IMR-90 (cell line): ENCODE measurements around the gene NT5C1A. TPM values are rescaled to one million over a fixed set of nuclear protein-coding genes. Genes with fewer than 3 reads are reported as not detected.

Source experiments
- ATAC-seq: fragments of 200-7000 bp; cut with Tn5 transposase; 2 replicates; pipeline ENCODE4 v1.9.1; 2020; ENCODE audit warnings: low read depth, mild to moderate bottlenecking, moderate library complexity
- BruUV-seq: library from RNA; stranded (reverse); fragments of 400-500 nt; replicated peaks from 2 replicates; lab custom pipeline; 2021; lab: Mats Ljungman, UMichigan
- CTCF ChIA-PET: fragments of 300-600 bp; formaldehyde crosslinking; extraction: SDS; loops from one replicate; lab custom pipeline; 2021; ENCODE audit warnings: antibody characterized with exemption; lab: Yijun Ruan, JAX
- POLR2A ChIA-PET: fragments of 300-600 bp; sonication (Branson Sonifier 250); formaldehyde crosslinking; loops from one replicate; lab custom pipeline; 2022; ENCODE audit warnings: antibody characterized with exemption; ENCODE audit not compliant: unreplicated experiment; lab: Charles Lee
- DNase-seq: peaks from one replicate; pipeline ENCODE4 v3.0.0; 2013
- H2AFZ ChIP-seq: replicated peaks from 2 replicates; pipeline ENCODE3; 2013; ENCODE audit warnings: low read length, mild to moderate bottlenecking; ENCODE audit not compliant: poor library complexity
- H2AK5ac ChIP-seq: 2 replicates; pipeline ENCODE4 v1.6.1; 2013; ENCODE audit warnings: low read depth, low read length, inconsistent platforms
- H2AK9ac ChIP-seq: replicated peaks from 2 replicates; pipeline ENCODE3; 2013; ENCODE audit warnings: mild to moderate bottlenecking, low read depth, low read length, moderate library complexity; ENCODE audit not compliant: poor library complexity
- H2BK120ac ChIP-seq: 2 replicates; pipeline ENCODE4 v1.6.1; 2013; ENCODE audit warnings: low read depth, low read length, inconsistent platforms
- H2BK15ac ChIP-seq: 3 replicates; pipeline ENCODE4 v1.6.1; 2013; ENCODE audit warnings: low read depth, low read length, inconsistent platforms
- H2BK20ac ChIP-seq: 2 replicates; pipeline ENCODE4 v1.6.1; 2013; ENCODE audit warnings: low read depth, mild to moderate bottlenecking, inconsistent platforms, low read length, moderate library complexity
- H2BK5ac ChIP-seq: 2 replicates; pipeline ENCODE4 v1.6.1; 2013; ENCODE audit warnings: mild to moderate bottlenecking, low read depth, low read length, inconsistent platforms; ENCODE audit not compliant: poor library complexity, severe bottlenecking
- H3K14ac ChIP-seq: replicated peaks from 2 replicates; pipeline ENCODE4 v1.6.1; 2013; ENCODE audit warnings: low read depth, low read length, inconsistent platforms
- H3K18ac ChIP-seq: 2 replicates; pipeline ENCODE4 v1.6.1; 2013; ENCODE audit warnings: low read depth, low read length, control low read depth
- H3K23ac ChIP-seq: 2 replicates; pipeline ENCODE4 v1.6.1; 2013; ENCODE audit warnings: low read depth, low read length, inconsistent platforms
- H3K27ac ChIP-seq: 2 replicates; pipeline ENCODE4 v1.5.1; 2013; ENCODE audit warnings: mild to moderate bottlenecking, control low read depth, low read length; ENCODE audit not compliant: insufficient read depth
- H3K27me3 ChIP-seq: 2 replicates; pipeline ENCODE4 v1.6.1; 2013; ENCODE audit warnings: low read length; ENCODE audit not compliant: control insufficient read depth, insufficient read depth
- H3K36me3 ChIP-seq: 2 replicates; pipeline ENCODE4 v1.6.1; 2013; ENCODE audit warnings: low read length, mixed read lengths; ENCODE audit not compliant: control insufficient read depth, insufficient read depth
- H3K4ac ChIP-seq: 2 replicates; pipeline ENCODE4 v1.6.1; 2013; ENCODE audit warnings: low read depth, low read length, inconsistent platforms
- H3K4me1 ChIP-seq: 2 replicates; pipeline ENCODE4 v1.6.1; 2013; ENCODE audit warnings: low read length, mixed read lengths; ENCODE audit not compliant: control insufficient read depth, insufficient read depth
- H3K4me2 ChIP-seq: 2 replicates; pipeline ENCODE4 v1.6.1; 2013; ENCODE audit warnings: low read depth, mild to moderate bottlenecking, control low read depth, low read length, moderate library complexity
- H3K4me3 ChIP-seq: 2 replicates; pipeline ENCODE4 v1.5.1; 2013; ENCODE audit warnings: low read depth, mild to moderate bottlenecking, control low read depth, low read length, moderate library complexity; ENCODE audit not compliant: insufficient read depth
- H3K56ac ChIP-seq: 2 replicates; pipeline ENCODE4 v1.6.1; 2013; ENCODE audit warnings: low read length, inconsistent platforms; ENCODE audit not compliant: insufficient read depth; ENCODE audit errors: extremely low read depth
- H3K79me1 ChIP-seq, 2 experiments: 2 replicates each; pipeline ENCODE4 v1.6.1; 2013; ENCODE audit warnings: low read length in 2 of 2, inconsistent platforms in 1 of 2, low read depth in 1 of 2
- H3K9ac ChIP-seq: 2 replicates; pipeline ENCODE4 v1.6.1; 2013; ENCODE audit warnings: low read depth, low read length, control low read depth
- H3K9me1 ChIP-seq: 2 replicates; pipeline ENCODE4 v1.6.1; 2013; ENCODE audit warnings: low read length, inconsistent platforms; ENCODE audit not compliant: insufficient read depth
- H3K9me3 ChIP-seq: 2 replicates; pipeline ENCODE4 v1.6.1; 2013; ENCODE audit warnings: low read length; ENCODE audit not compliant: control insufficient read depth, insufficient read depth
- H4K20me1 ChIP-seq: 2 replicates; pipeline ENCODE4 v1.6.1; 2013; ENCODE audit warnings: low read length, inconsistent platforms; ENCODE audit not compliant: insufficient read depth
- H4K5ac ChIP-seq: 2 replicates; pipeline ENCODE4 v1.6.1; 2013; ENCODE audit warnings: mild to moderate bottlenecking, low read depth, low read length, control low read depth
- H4K8ac ChIP-seq, 2 experiments: 2 replicates each; pipeline ENCODE4 v1.6.1; 2013; ENCODE audit warnings: low read depth in 2 of 2, low read length in 2 of 2, control low read depth in 1 of 2, inconsistent platforms in 1 of 2
- H4K91ac ChIP-seq: 2 replicates; pipeline ENCODE4 v1.6.1; 2013; ENCODE audit warnings: low read depth, low read length, inconsistent platforms; ENCODE audit not compliant: insufficient read depth
- CHD1 ChIP-seq: IDR thresholded peaks from 2 replicates; pipeline ENCODE4 v1.6.1; 2012; ENCODE audit warnings: low read depth, low read length, improper control_type of control experiment
- CTCF ChIP-seq: conservative IDR thresholded peaks from 2 replicates; pipeline ENCODE4 v1.5.1; 2012; ENCODE audit warnings: mild to moderate bottlenecking, low read depth, low read length, improper control_type of control experiment
- ELK1 ChIP-seq: fragments of 150-350 bp; IDR thresholded peaks from 2 replicates; pipeline ENCODE4 v1.6.1; 2016; ENCODE audit warnings: low read depth, mild to moderate bottlenecking, low read length, moderate library complexity, borderline replicate concordance
- FOS ChIP-seq: fragments of 150-350 bp; IDR thresholded peaks from 2 replicates; pipeline ENCODE4 v1.6.1; 2016; ENCODE audit warnings: low read depth, low read length
- MAFK ChIP-seq: IDR thresholded peaks from 2 replicates; pipeline ENCODE4 v1.6.1; 2012; ENCODE audit warnings: low read depth, low read length, improper control_type of control experiment
- MAZ ChIP-seq: IDR thresholded peaks from 2 replicates; pipeline ENCODE4 v1.6.1; 2012; ENCODE audit warnings: low read depth, mild to moderate bottlenecking, low read length, improper control_type of control experiment, moderate library complexity, borderline replicate concordance
- MXI1 ChIP-seq: IDR thresholded peaks from 2 replicates; pipeline ENCODE4 v1.6.1; 2012; ENCODE audit warnings: low read depth, mild to moderate bottlenecking, low read length, moderate library complexity, borderline replicate concordance
- NFE2L2 ChIP-seq: fragments of 150-350 bp; IDR thresholded peaks from 2 replicates; pipeline ENCODE4 v1.6.1; 2016; ENCODE audit warnings: low read depth, mild to moderate bottlenecking, low read length
- RAD21 ChIP-seq: IDR thresholded peaks from 2 replicates; pipeline ENCODE4 v1.6.1; 2012; ENCODE audit warnings: low read length, improper control_type of control experiment
- RCOR1 ChIP-seq: IDR thresholded peaks from 2 replicates; pipeline ENCODE4 v1.6.1; 2012; ENCODE audit warnings: mild to moderate bottlenecking, low read length, improper control_type of control experiment; ENCODE audit not compliant: insufficient replicate concordance
- RFX5 ChIP-seq: IDR thresholded peaks from 2 replicates; pipeline ENCODE4 v1.8.0; 2012; ENCODE audit warnings: low read depth, mild to moderate bottlenecking, low read length, moderate library complexity
- USF2 ChIP-seq: fragments of 150-350 bp; IDR thresholded peaks from 2 replicates; pipeline ENCODE4 v1.6.1; 2017; ENCODE audit warnings: mild to moderate bottlenecking, antibody characterized with exemption, low read length, low read depth
- WGBS, 2 experiments: methylation state at CpG; one replicate each; pipeline versions ENCODE4 v1.1.5 to v1.1.7; 2013; ENCODE audit warnings: missing lambda C conversion rate in 2 of 2; ENCODE audit not compliant: insufficient read length in 1 of 2; ENCODE audit errors: extremely low coverage in 2 of 2; 5-methylcytosine and 5-hydroxymethylcytosine counted together
- dilution Hi-C: fragments of 300-500 bp; cut with HindIII; formaldehyde crosslinking; loops from one replicate; pipeline ENCODE4 v1.14.3; 2018; ENCODE audit warnings: low sequenced_read_pairs; ENCODE audit not compliant: unreplicated experiment
- in situ Hi-C: fragments of 300-500 bp; cut with MboI; formaldehyde crosslinking; loops from 3 replicates; pipeline ENCODE4 v1.14.3; 2019; ENCODE audit warnings: low sequenced_read_pairs, inconsistent platforms, mixed read lengths
- intact Hi-C: fragments of 100-400 bp; cut with micrococcal nuclease; formaldehyde crosslinking; loops from 2 replicates; pipeline ENCODE4 v1.10.0; 2022
- polyA plus RNA-seq, 3 experiments: library from polyadenylated mRNA; depleted of rRNA; stranded (reverse); fragments of >200 nt; gene quantifications; 2 replicates each; pipeline ENCODE4 v1.2.3, GENCODE V29; 2012; ENCODE audit warnings: low replicate concordance in 1 of 3
- total RNA-seq: library from RNA; depleted of rRNA; stranded (reverse); fragments of >200 nt; gene quantifications from 2 replicates; pipeline ENCODE4 v1.2.3, GENCODE V29; 2012

The NT5C1A gene
- total and polyA plus RNA-seq, 2 of the 4 experiments (the other 2 are of a cell fraction): not detected

- Histone ChIP-seq H3K4ac (no peak overlapping the region), H3K9me1 (no peaks in the 10 kb centered on the region)
- dilution Hi-C loops: no loop called here
These were observed 57.4 kb downstream of the NT5C1A start for GRCh38 chr1:39614488-39614887.

More at GRCh38 chr1:39614488-39614887, 57.4 kb downstream of the NT5C1A start:
- H4K20me1 ChIP-seq: no peaks in the 10 kb centered on the region
- intact Hi-C loops (no loop called here), in situ Hi-C loops (no loop called here)
- no peaks in the 10 kb centered on the region for H3K36me3 ChIP-seq
- POLR2A ChIA-PET: no interaction called here
- CTCF ChIA-PET: interaction anchor here (1.3 kb wide), 1 partner anchor 43 kb away, joined by 3 read pairs; no protein-coding TSS in a partner anchor
- H3K4me2 ChIP-seq: no peak overlapping the region
- no peaks in the 10 kb centered on the region for H3K79me1 ChIP-seq
- H2BK5ac ChIP-seq: no peak overlapping the region
- no peak overlapping the region for H4K91ac ChIP-seq
- no peak overlapping the region for H2BK15ac ChIP-seq
- no peaks in the 10 kb centered on the region for H3K9me3 ChIP-seq
- H3K4me1 ChIP-seq: peaks cover 2% of the 10 kb centered on the region; the same call in 1 of the 2 replicates
- no CpG with 5 or more reads among the region's 6 CpGs for WGBS, 2 experiments
- no peak overlapping the region for H3K9ac ChIP-seq
- no peak overlapping the region for H2AK9ac ChIP-seq
- no peak overlapping the region for H3K18ac ChIP-seq
- H2BK20ac ChIP-seq: no peak overlapping the region
- H3K4me3 ChIP-seq: no peak overlapping the region
- H2AK5ac ChIP-seq: no peak overlapping the region; the same call in 1 of the 2 replicates
- no peak overlapping the region for H3K14ac ChIP-seq
- no peak overlapping the region for H4K8ac ChIP-seq
- BruUV-seq: no TSS peak
- H2BK120ac ChIP-seq: no peak overlapping the region
- no peak overlapping the region for H4K5ac ChIP-seq
- H3K27me3 ChIP-seq: peaks cover 6% of the 10 kb centered on the region; the same call in 1 of the 2 replicates
- no peak overlapping the region for H3K23ac ChIP-seq
- no peak for TF ChIP-seq RAD21
- no peak for TF ChIP-seq MXI1
- no peak for TF ChIP-seq FOS
- TF ChIP-seq USF2: no peak
- no peak for TF ChIP-seq CHD1
- TF ChIP-seq RFX5: no peak
- TF ChIP-seq NFE2L2: no peak
- no peak for TF ChIP-seq MAFK
- TF ChIP-seq RCOR1: no peak
- no peak for TF ChIP-seq MAZ
- TF ChIP-seq ELK1: no peak
- no peak for TF ChIP-seq CTCF
- no peak for ATAC-seq
- H3K56ac ChIP-seq: no peak overlapping the region
- DNase-seq: no peak
- no peak overlapping the region for H2AFZ ChIP-seq
- no peak overlapping the region for H3K27ac ChIP-seq
